PFSK-1 (cell line): ENCODE measurements around the gene MRPL36.

Experiments
- FOXP2 ChIP-seq: optimal IDR thresholded peaks from 2 replicates; pipeline ENCODE3; 2011; ENCODE audit warnings: borderline replicate concordance, control low read depth, inconsistent platforms; ENCODE audit not compliant: insufficient read depth; ENCODE audit errors: extremely low read length, extremely low read depth
- POLR2AphosphoS5 ChIP-seq: IDR thresholded peaks from 2 replicates; pipeline ENCODE4 v1.6.1; 2012; ENCODE audit warnings: low read depth, mild to moderate bottlenecking, control low read depth, low read length, moderate library complexity
- REST ChIP-seq, 2 experiments: IDR thresholded peaks; 2 replicates each; pipeline versions ENCODE4 v1.6.1 to v1.8.0; 2011 to 2012; ENCODE audit warnings: low read depth in 2 of 2, low read length in 2 of 2, control low read depth in 1 of 2, inconsistent platforms in 1 of 2, mild to moderate bottlenecking in 1 of 2, moderate library complexity in 1 of 2; ENCODE audit not compliant: insufficient read depth in 1 of 2
- SIN3A ChIP-seq: IDR thresholded peaks from 2 replicates; pipeline ENCODE4 v1.6.1; 2012; ENCODE audit warnings: mild to moderate bottlenecking, low read length, moderate library complexity, borderline replicate concordance; ENCODE audit not compliant: insufficient read depth
- TAF1 ChIP-seq: IDR thresholded peaks from 2 replicates; pipeline ENCODE4 v1.6.1; 2012; ENCODE audit warnings: low read length, control low read depth, borderline replicate concordance; ENCODE audit not compliant: insufficient read depth

Gene MRPL36

GRCh38 chr5:1784197-1785050 lies 15.2 kb downstream of the MRPL36 start:
- no peak for TF ChIP-seq TAF1
- no peak for TF ChIP-seq FOXP2
- TF ChIP-seq REST (IDR thresholded peaks at IDR 0.05; ENCODE audit: insufficient read depth in 1 of 2, low read depth in 2 of 2, low read length in 2 of 2) = no peak
- TF ChIP-seq SIN3A = no peak
- no peak for TF ChIP-seq POLR2AphosphoS5

DNA sequence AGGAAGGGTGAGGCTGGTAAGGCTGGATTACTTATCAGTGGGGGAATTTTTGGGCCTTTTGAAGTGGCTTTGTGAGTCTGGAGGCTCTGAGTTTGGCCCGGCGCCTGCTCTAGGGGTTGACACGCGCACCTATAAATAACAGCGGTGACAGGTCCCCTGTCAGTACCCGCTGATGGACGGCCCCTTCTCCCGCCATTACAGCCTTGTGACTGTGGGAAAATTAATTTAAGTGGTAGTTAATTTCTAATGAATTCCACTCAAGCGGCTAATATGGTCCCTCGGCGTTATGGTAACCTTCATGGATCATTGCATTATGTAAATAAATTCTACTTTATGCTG lies 16.5 kb downstream of the MRPL36 start:
- TF ChIP-seq SIN3A = no peak
- no peak for TF ChIP-seq REST (IDR thresholded peaks at IDR 0.05; ENCODE audit: insufficient read depth in 1 of 2, low read depth in 2 of 2, low read length in 2 of 2)
- TF ChIP-seq FOXP2 = no peak
- no peak for TF ChIP-seq TAF1

- TF ChIP-seq TAF1 = no peak
- TF ChIP-seq POLR2AphosphoS5 = no peak
- TF ChIP-seq FOXP2 = no peak
- TF ChIP-seq REST (IDR thresholded peaks at IDR 0.05; ENCODE audit: insufficient read depth in 1 of 2, low read depth in 2 of 2, low read length in 2 of 2) = no peak
- TF ChIP-seq SIN3A = no peak
Observed at GRCh38 chr5:1782385-1783215, 17.0 kb downstream of the MRPL36 start.

GRCh38 chr5:1781726-1782384 lies 17.8 kb downstream of the MRPL36 start:
- TF ChIP-seq FOXP2 (no peak), SIN3A (no peak), POLR2AphosphoS5 (no peak), TAF1 (no peak), REST (IDR thresholded peaks at IDR 0.05; ENCODE audit: insufficient read depth in 1 of 2, low read depth in 2 of 2, low read length in 2 of 2) (no peak)
